GM18520 (cell line): Measurements from ENCODE around the gene WDR31.
"Not testable (repeated sequence)": the region's sequence is repeated elsewhere in the genome, so short reads cannot be mapped to it uniquely, and the experiment has no call there.

Experiments used
- ATAC-seq: cut with Tn5 transposase; IDR thresholded peaks from one replicate; pipeline ENCODE4 v1.9.1; 2021; ENCODE audit not compliant: unreplicated experiment

WDR31 gene

DNA sequence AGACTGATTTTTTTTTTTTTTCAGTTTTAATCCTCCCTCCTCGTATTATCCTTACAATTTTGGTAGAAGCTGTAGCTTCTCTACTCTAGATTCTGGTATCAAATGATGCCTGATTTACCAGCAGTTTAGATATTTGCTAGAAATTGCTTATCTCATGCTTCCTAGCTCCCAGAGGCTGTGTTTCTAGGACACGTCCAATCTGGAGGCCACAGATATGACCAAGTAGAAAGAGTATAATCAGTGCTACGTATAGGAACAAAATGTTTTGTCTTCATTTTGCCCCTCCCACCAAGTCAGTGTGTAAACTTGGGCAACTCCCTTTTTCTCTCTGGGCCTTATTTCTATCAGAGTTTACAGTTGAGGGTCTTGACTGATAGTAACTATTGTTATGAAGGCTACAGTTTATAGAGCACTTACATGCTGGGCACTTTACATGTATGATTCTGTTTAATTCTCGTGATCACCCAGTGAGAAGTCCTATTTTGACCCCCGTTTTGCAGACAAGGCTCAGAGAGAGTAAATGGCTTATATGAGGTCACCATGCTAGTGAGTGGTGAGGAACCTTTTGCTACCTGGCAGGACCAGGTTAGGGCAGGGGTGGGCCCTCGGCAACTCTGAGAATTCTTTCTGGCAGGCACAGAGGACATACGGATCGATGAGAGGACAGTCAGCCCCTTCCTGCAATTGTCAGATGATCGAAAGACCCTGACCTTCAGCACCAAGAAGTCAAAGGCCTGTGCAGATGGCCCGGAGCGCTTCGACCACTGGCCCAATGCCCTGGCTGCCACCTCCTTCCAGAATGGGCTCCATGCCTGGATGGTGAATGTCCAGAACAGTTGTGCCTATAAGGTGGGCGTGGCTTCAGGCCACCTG is 29.1 kb upstream of the WDR31 start:
- ATAC-seq: no peak

DNA sequence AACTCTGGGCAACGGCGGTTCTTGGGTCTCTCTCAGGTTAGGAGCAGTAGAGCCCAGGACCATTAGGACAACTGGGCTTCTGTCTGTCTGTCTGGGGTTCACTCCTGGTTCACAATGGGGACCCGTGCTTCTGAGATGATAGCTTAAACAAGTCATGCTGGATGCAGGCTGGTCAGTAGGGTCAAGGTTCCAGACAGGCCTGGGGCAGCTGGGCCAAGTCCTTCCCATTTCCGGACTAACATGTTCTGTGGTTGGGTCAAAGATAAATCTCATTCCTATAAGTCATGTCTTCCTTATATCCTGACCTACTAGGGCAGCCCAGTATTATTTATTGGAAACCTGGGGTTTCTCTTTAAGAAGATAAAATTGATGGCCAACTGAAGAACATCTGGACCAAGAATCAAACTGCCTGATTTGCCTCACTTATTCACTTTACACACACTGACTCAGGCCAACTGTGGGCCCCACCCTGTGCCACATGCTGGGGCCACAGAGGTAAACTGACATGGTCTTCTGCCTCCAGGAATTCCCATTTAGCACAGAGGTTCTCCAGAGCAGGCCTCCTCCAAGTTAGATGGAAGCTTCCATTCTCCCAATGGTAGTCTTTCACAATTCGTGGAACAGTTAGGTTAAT is 28.4 kb upstream of the WDR31 start:
- no peak for ATAC-seq

DNA sequence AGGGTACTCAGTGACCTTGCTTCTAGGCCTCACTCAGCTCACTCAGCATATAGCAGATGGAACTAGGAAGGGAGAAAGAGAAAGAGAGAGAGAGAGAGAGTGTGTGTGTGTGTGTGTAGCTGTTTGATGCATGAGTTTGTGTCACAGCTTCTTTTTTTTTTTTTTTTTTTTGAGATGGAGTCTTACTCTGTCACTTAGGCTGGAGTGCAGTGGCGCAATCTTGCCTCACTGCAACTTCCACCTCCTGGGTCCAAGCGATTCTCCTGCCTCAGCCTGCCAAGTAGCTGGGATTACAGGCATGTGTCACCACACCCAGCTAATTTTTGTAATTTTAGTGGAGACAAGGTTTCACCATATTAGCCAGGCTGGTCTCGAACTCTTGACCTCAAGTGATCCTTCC is 25.6 kb upstream of the WDR31 start:
- ATAC-seq: not testable (repeated sequence)

DNA sequence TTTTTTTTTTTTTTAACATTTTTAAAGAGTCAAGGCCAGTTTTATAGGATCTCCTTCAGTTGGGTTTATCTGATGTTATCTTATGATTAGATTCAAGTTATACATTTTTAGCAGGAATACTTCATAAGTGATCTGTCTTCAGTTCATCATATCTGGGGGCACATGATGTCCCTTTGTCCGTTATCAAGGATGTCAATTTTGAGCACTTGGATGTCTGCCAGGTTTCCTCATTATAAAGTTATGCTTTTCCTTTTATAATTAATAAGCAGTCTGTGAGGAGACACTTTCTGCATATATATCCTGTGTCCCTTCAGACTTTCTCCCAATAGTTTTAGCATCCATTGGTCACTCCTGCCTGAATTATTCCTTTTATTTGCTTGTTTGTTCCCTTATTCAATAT is 24.9 kb upstream of the WDR31 start:
- no peak for ATAC-seq

DNA sequence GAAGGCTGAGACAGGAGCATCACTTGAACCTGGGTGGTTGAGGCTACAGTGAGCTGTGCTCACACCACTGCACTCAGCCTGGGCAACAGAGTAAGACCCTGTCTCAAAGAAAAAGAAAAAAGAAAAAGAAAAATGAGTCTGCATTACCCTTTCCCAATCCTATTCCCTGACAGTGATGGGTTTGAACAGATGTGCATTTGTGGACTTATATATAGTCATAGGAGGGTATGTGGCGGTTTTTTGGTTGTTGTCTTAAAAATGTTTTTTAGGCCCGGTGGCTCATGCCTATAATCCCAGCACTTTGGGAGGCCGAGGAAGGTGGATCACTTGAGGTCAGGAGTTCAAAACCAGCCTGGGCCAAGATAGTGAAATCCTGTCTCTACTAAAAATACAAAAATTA is 23.3 kb upstream of the WDR31 start:
- ATAC-seq: no peak

DNA sequence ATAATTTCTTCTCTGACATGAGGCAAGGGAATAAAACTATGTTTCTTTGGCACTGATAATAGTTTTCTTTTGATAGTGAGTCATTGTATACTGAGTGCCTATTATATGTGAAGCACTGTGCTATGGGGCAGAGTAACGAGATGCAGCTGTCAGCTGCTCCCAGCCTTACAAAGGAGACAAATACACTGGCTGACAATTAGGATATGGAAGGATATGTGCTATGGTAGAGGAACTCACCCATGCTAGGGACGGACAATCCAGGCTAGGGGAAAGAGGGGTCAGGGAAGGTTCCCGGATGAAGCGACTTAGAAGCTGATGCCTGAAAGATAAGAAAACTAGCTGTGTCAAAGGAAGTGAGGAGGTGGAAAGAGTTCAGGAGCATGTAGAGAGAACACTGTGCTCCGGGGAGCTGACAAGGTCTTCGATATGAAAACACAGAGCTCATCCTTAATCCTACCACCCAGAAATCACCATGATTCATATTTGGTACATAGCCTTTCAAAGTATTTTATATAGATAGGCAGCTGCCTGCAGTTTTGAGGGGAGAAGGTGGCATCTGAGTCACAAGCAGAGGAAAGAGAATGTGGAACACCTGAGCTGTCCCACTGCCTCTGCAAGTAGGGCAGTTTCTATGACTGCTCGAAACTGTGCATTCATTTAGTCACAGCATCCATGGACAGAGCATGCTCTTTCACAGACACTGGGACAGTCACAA is 21.4 kb upstream of the WDR31 start:
- ATAC-seq: no peak

DNA sequence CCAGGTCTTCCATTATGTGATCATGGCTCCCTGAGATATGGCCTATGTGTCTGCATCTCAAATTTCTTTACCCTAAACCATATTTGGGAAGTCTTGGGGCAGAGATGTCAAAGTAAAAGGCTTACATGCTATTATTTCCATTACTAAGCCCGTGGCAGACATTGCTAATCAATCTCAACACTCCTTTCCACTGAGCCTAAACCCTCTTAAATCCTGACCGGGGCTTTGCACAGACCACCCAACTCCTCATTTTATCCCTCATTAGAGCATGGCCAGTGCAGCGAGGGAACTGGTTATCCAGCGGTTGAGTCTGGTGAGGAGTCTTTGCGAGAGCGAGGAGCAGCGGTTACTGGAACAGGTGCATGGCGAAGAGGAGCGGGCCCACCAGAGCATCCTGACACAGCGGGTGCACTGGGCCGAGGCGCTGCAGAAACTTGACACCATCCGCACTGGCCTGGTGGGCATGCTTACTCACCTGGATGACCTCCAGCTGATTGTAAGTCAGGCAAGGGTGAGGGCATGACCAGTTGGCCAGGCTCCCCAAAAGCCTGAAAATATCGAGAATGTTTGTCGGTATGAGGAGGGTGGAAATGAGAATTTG is 20.3 kb upstream of the WDR31 start:
- ATAC-seq: no peak

DNA sequence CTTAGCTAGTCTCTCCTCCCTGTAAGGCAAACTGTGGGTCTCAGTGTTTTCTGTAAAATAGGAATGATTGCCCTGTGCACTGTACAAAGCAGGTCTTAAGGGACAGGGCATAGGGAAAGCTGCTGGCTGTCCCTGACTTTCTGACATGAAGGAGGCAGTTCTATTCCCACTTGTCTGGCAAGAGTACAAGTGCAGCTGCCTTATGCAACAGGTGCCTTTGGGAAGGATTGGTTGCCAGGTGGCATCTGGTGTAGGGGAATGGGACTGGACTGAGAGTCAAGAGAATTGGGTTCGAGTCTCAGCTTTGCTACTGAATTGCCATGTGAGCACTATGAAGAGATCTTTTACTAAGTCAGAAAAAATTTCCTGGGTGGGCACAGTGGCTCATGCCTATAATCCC is 19.3 kb upstream of the WDR31 start:
- no peak for ATAC-seq

DNA sequence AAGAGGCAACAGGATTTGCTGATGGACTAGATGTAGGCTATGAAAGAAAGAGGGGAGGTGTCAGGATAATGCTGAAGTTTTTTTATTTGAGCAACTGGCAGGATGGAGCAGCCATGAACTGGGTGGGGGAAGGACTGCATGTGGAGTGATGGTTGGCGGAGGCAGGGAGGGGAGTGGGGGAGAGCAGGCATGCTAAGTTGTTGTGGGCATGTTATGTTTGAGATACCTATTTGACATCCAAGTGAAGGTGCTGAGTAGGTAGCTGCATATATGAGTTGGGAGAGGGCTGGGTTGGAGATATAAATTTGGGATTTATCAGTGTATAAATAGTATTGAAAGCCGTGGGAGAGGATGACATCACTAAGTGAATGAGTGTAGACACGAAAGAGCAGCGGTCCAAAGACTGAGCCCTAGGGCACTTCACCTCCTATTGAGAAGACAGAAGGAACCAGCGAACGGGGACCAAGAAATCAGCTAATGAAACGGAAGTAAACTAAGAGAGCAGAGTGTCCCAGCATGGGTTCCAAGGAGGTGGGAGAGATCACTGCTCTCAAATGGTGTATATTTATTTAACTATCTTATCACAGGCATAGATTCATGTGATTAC is 16.7 kb upstream of the WDR31 start:
- no peak for ATAC-seq

DNA sequence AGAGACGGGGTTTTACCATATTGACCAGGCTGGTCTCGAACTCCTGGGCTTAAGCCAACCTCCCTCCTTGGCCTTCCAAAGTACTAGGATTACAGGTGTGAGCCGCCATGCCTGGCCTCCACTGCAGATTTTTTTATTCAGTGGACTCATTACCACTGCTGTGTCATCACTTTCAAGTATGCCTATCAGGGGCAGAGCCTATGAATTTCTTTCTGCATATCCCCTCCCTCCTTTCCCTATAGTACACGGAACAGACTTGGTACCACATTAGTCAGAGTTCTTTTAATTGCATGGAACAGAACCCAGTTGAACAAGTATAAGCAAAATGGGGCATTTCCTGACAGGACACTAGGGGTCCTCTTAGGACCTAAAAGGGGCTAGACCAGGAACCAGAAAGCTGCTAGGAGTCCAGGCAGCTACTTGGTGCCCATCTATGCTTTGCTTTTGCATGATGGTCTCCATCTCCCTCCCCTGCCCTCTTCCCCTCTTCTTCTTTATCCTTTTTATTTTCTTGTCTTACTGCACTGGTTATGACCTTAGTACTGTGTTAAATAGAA is 15.0 kb upstream of the WDR31 start:
- ATAC-seq: no peak

DNA sequence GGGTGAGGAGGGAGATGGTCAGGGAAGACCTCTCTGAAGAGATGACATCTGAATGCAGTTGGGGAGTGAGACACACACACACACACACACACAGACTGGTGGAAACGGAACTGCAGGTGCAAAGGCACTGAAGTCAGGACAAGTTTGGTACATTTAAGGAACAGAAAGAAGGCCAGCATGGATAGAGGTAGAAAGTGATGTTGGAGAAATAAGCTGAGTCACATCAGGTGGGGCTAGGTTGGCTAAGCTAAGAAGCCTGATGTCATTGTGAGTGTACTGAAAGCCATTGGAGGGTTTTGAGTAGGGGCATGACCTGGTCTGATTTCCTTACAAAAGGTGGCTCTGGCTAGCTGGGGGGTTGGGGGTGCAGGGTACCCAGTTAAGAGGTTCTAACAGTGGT is 12.3 kb upstream of the WDR31 start:
- no peak for ATAC-seq

DNA sequence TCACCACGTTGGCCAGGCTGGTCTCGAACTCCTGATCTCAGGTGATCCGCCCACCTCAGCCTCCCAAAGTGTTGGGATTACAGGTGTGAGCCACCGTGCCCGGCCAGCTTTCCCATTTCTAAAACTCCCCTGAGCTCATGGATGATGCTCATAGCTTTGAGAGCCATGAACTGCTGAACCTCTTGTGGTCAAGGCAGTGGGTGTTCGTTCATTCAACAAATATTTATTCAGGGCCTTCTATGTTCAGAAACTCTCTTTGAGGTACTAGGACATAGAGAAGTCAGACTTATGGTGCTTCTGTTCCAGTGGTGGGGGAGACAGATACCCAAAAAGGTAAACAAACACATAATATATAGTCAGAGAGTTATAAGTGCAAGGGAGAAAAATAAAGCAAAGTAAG is 11.9 kb upstream of the WDR31 start:
- no peak for ATAC-seq

DNA sequence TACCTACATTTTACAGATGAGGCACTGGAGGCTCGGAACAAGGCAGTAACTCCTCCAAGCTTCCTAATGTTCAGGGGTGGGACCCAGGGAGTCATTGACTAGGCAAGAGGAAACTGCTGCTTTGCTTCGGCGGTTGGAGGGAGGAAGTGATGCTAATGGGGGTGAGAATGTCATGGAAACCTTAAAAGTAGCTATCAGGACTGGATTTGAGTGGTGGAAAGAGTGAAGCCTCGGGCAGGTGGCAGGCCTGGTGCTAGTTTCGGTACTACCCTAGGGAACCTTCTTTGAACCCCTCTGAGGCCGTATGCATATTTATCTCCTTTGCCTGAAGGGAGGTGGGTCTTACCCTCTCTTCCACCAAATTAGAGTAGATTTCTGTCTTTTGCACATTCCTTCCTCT is 10.9 kb upstream of the WDR31 start:
- no peak for ATAC-seq

DNA sequence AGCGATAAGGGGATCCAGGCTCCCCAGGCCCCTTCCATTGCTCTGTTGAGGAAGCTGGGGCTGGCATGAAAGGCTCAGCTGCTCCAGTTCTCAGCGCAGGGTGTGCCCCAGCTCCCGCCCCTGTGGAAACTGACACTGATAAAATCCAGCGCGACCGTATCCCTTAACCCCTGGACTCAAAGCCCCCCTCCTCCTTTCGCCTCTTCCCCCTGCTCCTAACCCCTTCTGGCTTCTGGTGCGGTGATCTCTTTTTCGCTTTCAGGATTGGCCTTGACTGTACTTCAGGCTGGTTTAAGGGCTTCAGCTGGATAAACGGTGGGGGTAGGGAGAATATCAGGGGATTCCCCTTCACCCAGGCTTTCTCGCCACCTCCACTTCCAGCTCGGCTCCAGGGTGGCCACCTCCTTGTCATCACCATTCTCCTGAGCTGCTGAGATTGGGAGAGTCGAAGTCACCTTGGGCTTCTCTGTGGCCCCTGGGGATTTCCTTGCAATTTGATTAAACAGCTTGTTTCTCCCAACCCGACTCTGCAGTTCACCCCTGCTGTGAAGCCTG is 10.1 kb upstream of the WDR31 start:
- no peak for ATAC-seq

DNA sequence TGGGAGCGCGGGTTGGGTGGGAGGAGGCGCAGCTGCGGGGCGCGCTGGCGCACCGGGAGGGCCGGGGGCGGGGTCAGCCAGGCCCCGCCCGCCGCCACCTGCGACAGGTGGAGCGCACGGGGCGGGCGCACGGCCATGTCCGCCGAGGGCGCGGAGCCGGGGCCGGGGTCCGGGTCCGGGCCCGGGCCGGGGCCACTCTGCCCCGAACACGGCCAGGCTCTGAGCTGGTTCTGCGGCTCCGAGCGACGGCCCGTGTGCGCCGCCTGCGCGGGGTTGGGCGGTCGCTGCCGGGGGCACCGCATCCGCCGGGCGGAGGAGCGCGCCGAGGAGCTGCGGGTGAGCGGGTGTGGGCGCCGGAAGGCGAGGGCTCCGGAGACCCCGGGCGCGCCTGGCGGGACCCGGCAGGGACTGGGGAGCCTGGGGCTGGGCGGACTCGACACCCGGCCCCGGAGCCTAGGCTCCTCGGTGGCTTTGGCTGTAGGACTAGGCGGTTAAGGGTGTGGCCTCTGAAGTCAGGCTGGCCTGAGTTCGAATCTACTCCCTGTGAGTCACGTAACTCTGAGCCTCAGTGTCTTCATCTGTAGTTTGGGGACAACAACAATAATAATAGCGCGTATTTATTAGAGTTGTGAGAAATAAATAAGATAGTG is 9.5 kb upstream of the WDR31 start, which contains the start of gene BSPRY:
TSS of gene BSPRY (plus strand) at position 97 of the 650 bp plus-strand sequence. CDS start at position 136, 39 bp downstream.
- ATAC-seq: no peak

DNA sequence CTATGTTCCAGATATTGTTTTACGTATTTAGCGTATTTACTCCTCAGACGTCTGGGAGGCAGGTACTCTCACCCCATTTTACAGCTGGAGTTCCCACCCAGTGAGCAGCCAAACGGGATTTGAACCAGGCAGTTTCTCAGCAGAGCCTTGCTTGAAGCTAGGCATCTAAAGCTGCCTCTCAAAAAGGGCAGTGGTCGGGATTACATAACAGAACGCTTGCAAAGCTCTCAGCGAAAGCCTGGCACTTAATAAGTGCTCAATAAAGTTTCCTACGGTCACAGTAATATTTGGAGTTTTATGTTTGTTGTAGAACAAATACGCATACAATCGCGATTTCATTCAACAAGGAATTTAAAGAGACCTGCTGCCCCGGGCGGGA is 9.0 kb upstream of the WDR31 start:
- ATAC-seq: no peak

DNA sequence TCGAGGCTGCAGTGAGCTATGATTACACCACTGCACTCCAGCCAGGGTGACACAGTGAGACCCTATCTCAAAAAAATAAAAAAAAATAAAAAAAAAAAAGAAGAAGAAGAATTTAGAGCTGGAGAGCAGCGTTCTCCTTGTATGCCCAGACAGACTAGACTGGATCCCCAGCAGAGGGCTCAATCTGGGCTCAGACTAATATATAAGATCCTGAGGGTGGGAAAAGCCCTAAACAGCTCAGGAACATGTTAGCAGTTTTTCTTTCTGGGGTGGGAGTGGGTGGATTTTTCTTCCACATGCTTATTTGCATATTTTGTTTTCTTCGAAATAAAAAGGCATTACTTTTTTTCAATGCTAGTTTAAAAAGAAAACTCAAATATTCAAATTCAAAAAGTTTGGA is 8.4 kb upstream of the WDR31 start:
- no peak for ATAC-seq

DNA sequence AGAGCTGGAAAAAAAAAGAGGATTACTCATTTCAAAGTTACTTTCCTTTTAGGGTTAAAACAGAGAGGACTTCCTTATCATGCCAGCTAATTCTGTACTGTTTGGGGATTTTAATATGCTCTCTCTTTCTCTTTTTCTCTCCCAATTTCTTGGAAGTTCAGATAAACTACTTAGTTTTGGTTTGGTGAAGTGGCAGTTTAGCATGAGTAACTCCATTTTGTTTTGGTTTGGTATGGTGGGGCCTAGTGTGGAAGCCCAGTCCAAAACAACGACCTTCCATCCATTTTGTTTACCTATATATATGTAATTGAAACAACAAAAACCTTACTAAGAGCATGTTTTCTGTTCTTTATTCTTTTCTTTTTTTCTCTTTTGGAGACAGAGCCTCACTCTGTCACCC is 5.6 kb upstream of the WDR31 start:
- ATAC-seq: no peak

DNA sequence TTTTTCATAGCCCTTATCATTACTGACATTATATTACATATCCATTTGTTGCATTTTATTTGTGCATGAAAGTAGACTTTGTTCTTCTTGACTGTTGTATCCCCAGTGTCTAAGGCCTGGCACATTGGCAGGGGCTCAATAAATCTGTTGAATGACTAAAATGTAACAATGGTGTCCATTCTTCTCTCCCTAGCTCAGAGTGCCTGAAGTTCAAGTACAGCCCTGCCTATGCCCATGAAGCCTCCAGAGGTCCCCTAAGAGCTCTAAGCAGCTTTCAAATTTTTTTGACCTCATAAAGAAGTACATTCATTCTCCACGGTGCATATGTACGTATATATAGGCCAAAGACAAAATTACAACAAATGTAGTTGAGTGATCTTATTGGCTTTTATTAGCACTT is 5.1 kb upstream of the WDR31 start:
- ATAC-seq: no peak

DNA sequence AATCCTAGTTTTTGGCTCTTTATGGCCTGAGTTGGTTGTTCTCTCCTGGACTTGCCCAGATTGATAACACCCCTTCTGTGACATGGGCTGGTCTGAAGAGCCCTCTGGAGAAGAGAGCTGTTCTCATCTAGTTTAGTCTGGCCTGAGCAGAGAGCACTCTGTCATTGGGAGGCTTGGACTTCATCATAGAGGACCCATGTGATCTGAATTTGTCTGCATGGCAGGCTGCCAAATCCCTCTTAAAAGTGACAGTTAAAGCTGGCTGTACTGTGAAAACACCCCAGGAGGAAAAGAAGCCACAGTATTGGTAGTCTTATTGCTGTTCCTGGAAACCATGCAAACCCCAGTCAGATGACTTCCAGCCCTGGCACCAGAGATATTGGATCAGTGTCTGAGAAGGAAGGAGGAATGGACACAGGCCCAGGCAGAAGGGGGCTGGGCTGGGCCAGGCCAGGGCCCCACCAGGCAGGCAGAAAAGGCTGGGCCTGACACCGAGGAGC is 3.7 kb upstream of the WDR31 start:
- ATAC-seq: no peak
